HAP-1 (cell line): ENCODE results near the gene CLMN.

Source experiments
- DNase-seq, 2 experiments: peaks; one replicate each; pipeline ENCODE4 v3.0.0-alpha.2; 2016 to 2020; ENCODE audit warnings: low spot score in 2 of 2
- H3K27me3 ChIP-seq: fragments of 250-450 bp; sonication (Bioruptor Pico); 2 replicates; pipeline ENCODE4 v1.5.1; 2020; ENCODE audit warnings: low read depth, mild to moderate bottlenecking, moderate library complexity
- H3K36me3 ChIP-seq: fragments of 250-450 bp; sonication (Bioruptor Pico); replicated peaks from 2 replicates; pipeline ENCODE4 v1.5.1; 2020; ENCODE audit warnings: mild to moderate bottlenecking
- H3K4me1 ChIP-seq: fragments of 250-450 bp; sonication (Bioruptor Pico); 2 replicates; pipeline ENCODE4 v1.5.1; 2020; ENCODE audit warnings: mild to moderate bottlenecking
- H3K4me3 ChIP-seq: fragments of 250-450 bp; sonication (Bioruptor Pico); 2 replicates; pipeline ENCODE4 v1.5.1; 2020; ENCODE audit warnings: mild to moderate bottlenecking, moderate library complexity
- H3K9me3 ChIP-seq: fragments of 250-450 bp; sonication (Bioruptor Pico); 2 replicates; pipeline ENCODE4 v1.5.1; 2020; ENCODE audit warnings: mild to moderate bottlenecking, moderate library complexity
- in situ Hi-C: fragments of 300-500 bp; cut with MboI; formaldehyde crosslinking; loops from 3 replicates; pipeline ENCODE4 v1.14.3; 2020; ENCODE audit warnings: low sequenced_read_pairs, inconsistent platforms, mixed read lengths

Gene CLMN

GRCh38 chr14:95337041-95337595 lies 17.4 kb upstream of the CLMN start:
- Histone ChIP-seq H3K9me3 (no peaks in the 10 kb centered on the region), H3K4me3 (no peak overlapping the region), H3K36me3 (no peaks in the 10 kb centered on the region), H3K4me1 (no peaks in the 10 kb centered on the region), H3K27me3 (no peaks in the 10 kb centered on the region; the same call in 1 of the 2 replicates)
- in situ Hi-C loops, result no loop called here
- no peak for DNase-seq

DNA sequence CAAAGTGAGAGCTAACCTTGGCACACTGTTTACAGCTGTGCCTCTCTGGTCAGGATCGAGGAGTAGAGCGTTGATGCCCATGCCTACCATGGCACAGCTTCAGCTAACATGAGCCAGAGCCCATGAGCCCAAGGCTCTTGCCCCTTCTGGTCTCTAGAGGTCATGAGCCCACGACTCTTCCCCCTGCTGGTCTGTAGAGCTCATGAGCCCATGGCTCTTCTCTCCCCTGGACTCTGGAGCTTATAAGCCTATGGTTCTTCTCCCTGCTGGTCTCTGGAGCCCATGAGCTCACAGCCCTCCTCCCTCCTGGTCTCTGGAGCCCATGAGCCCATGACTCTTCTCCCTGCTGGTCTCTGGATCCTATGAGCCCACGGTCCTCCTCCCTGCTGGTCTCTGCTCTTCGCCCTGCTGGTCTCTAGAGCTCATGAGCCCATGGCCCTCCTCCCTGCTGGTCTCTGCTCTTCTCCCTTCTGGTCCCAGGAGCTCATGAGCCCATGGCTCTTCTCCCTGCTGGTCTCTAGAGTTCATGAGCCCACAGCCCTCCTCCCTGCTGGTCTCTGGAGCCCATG lies 16.6 kb upstream of the CLMN start:
- Histone ChIP-seq H3K27me3 (no peaks in the 10 kb centered on the region; the same call in 1 of the 2 replicates), H3K4me1 (no peaks in the 10 kb centered on the region), H3K4me3 (no peak overlapping the region), H3K9me3 (no peaks in the 10 kb centered on the region), H3K36me3 (no peaks in the 10 kb centered on the region)
- in situ Hi-C loops, result no loop called here
- no peak for DNase-seq

DNA sequence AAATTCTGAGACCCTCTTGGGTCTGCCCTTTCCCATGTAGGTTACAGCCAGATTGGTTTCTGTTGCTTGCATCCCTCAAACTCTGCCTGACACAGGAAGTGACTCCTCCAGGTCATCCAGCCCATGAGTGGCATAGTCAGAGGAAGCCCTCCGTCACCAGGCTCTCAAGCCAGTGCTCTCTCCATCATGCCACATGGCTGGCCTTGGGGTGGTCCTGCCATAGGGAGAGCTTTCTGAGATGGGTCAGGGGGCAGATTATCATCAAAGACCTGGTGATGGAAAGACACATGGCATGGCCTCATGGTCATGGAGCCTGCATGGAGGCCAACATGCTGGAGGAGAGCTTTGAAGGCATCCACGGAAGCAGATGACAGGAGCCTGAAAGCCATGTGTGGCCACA lies 15.4 kb upstream of the CLMN start:
- no peaks in the 10 kb centered on the region; the same call in 1 of the 2 replicates for H3K27me3 ChIP-seq
- no peaks in the 10 kb centered on the region for H3K9me3 ChIP-seq
- H3K4me3 ChIP-seq, result no peak overlapping the region
- no peak for DNase-seq
- H3K4me1 ChIP-seq, result no peaks in the 10 kb centered on the region
- in situ Hi-C loops, result no loop called here
- H3K36me3 ChIP-seq, result no peaks in the 10 kb centered on the region

- Histone ChIP-seq H3K36me3 (no peaks in the 10 kb centered on the region), H3K4me1 (no peaks in the 10 kb centered on the region), H3K9me3 (no peaks in the 10 kb centered on the region), H3K27me3 (no peaks in the 10 kb centered on the region), H3K4me3 (no peak overlapping the region)
- in situ Hi-C loops, result no loop called here
- DNase-seq, result no peak
These were observed 14.3 kb upstream of the CLMN start for GRCh38 chr14:95334044-95334443.

- no peak overlapping the region for H3K4me3 ChIP-seq
- H3K27me3 ChIP-seq, result no peaks in the 10 kb centered on the region
- H3K36me3 ChIP-seq, result no peaks in the 10 kb centered on the region
- no peaks in the 10 kb centered on the region for H3K9me3 ChIP-seq
- in situ Hi-C loops, result no loop called here
- DNase-seq, result no peak
- no peaks in the 10 kb centered on the region for H3K4me1 ChIP-seq
These were observed 12.9 kb upstream of the CLMN start for GRCh38 chr14:95332641-95333040.

GRCh38 chr14:95331708-95332408 lies 12.2 kb upstream of the CLMN start:
- in situ Hi-C loops, result no loop called here
- Histone ChIP-seq H3K27me3 (no peaks in the 10 kb centered on the region), H3K4me3 (no peak overlapping the region), H3K9me3 (no peaks in the 10 kb centered on the region), H3K4me1 (no peaks in the 10 kb centered on the region), H3K36me3 (no peaks in the 10 kb centered on the region)
- DNase-seq, result no peak

DNA sequence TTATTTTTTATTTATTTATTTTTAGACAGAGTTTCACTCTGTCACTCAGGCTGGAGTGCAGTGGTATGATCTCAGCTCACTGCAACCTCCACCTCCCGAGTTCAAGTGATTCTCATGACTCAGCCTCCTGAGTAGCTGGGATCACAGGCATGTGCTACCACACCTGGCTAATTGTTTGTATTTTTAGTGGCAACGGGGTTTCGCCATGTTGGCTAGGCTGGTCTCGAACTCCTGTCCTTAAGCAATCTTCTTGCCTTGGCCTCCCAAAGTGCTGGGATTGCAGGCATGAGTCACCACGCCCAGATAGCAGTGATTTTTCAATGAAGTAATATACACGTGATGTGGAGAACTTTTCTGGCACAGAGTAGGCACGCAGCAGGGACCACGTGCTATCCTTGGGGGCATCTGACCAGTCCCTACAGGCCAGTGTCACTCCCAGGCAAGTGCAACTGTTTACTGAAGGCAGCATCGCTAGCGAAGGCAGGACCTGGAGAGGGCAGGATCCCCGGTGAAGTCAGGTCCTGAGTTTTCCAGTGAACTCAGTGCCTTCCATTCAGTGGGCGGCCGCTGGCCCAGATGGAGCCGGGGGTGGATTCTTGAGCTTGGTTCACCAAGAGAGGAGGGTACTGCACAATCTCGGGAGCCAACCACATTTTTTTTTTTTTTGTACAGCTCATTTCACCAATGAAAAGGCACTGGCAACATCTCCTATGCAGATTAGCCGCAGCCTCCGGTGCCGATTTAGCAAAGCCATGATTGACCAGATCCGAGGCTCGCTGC lies 11.1 kb upstream of the CLMN start:
- DNase-seq, result no peak
- Histone ChIP-seq H3K4me1 (no peaks in the 10 kb centered on the region), H3K9me3 (no peaks in the 10 kb centered on the region), H3K27me3 (0 out of 2 replicates have a peak, but pooled peaks cover 5% of the 10 kb centered on the region), H3K36me3 (no peaks in the 10 kb centered on the region), H3K4me3 (no peak overlapping the region)
- in situ Hi-C loops, result no loop called here

GRCh38 chr14:95329941-95330340 lies 10.2 kb upstream of the CLMN start:
- no peak overlapping the region for H3K4me3 ChIP-seq
- H3K4me1 ChIP-seq, result no peaks in the 10 kb centered on the region
- H3K9me3 ChIP-seq, result no peaks in the 10 kb centered on the region
- H3K27me3 ChIP-seq, result 0 out of 2 replicates have a peak, but pooled peaks cover 5% of the 10 kb centered on the region
- DNase-seq, result no peak
- in situ Hi-C loops, result no loop called here
- H3K36me3 ChIP-seq, result no peaks in the 10 kb centered on the region

DNA sequence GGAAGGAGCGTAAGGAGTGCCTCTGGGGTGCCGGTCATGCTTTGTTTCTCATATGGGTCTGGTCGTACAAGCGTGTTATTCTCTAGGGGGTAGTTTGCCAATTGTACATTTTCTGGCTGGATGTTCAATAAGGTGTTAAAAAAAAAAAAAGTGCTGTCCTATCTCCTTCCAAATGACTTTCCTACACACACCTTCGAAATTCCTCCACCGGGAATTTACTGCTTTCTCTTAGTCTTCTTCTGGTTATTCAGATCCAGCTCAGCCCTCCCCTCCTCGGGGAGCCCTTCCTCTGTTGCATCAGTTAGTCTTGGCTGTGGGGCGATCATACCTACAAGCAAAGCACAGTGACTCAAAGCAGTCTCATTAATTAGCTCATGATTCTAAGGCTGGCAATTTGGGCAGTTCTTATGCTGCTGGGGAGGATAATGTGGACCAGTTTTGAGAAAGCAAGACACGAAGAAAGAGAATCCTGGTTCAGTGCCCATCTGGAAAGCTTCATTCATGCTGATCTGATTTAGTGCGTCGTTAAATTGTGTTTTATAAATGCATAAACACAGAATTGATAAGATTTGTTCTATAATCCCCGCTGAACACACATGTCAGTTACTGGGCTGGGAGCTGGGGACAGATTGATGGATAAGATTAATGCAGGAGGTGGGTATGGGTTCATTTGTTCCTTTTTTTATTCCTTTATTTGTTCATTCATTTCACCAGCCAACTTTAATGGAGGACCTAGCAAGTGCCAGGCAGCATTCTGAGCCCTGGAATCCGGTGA lies 9.2 kb upstream of the CLMN start:
- H3K36me3 ChIP-seq, result no peaks in the 10 kb centered on the region
- H3K4me3 ChIP-seq, result no peak overlapping the region
- H3K27me3 ChIP-seq, result 0 out of 2 replicates have a peak, but pooled peaks cover 5% of the 10 kb centered on the region
- no peak for DNase-seq
- in situ Hi-C loops, result no loop called here
- no peaks in the 10 kb centered on the region for H3K4me1 ChIP-seq
- no peaks in the 10 kb centered on the region for H3K9me3 ChIP-seq

- in situ Hi-C loops, result no loop called here
- Histone ChIP-seq H3K27me3 (0 out of 2 replicates have a peak, but pooled peaks cover 5% of the 10 kb centered on the region), H3K4me1 (no peaks in the 10 kb centered on the region), H3K4me3 (no peak overlapping the region), H3K36me3 (no peaks in the 10 kb centered on the region), H3K9me3 (no peaks in the 10 kb centered on the region)
- no peak for DNase-seq
These were observed 8.1 kb upstream of the CLMN start for GRCh38 chr14:95327558-95328374.

GRCh38 chr14:95326987-95327386 lies 7.3 kb upstream of the CLMN start:
- Histone ChIP-seq H3K27me3 (0 out of 2 replicates have a peak, but pooled peaks cover 5% of the 10 kb centered on the region), H3K9me3 (no peaks in the 10 kb centered on the region), H3K36me3 (no peaks in the 10 kb centered on the region), H3K4me1 (no peaks in the 10 kb centered on the region), H3K4me3 (no peak overlapping the region)
- DNase-seq, result no peak
- in situ Hi-C loops, result no loop called here

DNA sequence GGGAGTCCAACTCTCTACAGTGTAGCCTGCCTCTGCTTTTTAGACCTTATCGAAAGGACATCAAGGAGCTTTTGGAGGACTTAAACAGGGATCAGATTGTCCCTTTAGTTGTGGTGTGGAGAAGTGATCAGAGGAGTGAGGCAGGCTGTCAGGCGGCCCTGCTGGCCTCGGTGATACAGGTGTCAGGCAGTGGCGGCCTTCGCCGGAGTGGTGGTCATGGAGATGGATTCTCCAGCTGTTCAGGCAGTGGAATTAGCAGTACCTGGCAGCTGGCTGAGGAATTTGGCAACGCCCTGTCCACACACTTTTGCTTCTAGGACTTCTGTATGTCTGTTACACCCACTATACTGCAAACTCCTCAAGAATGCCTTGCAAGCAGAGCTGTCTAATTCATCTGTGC lies 4.2 kb upstream of the CLMN start:
- no peak for DNase-seq
- H3K9me3 ChIP-seq, result no peaks in the 10 kb centered on the region
- H3K4me1 ChIP-seq, result no peaks in the 10 kb centered on the region
- no peak overlapping the region for H3K4me3 ChIP-seq
- H3K27me3 ChIP-seq, result 0 out of 2 replicates have a peak, but pooled peaks cover 5% of the 10 kb centered on the region
- H3K36me3 ChIP-seq, result no peaks in the 10 kb centered on the region
- in situ Hi-C loops, result no loop called here

DNA sequence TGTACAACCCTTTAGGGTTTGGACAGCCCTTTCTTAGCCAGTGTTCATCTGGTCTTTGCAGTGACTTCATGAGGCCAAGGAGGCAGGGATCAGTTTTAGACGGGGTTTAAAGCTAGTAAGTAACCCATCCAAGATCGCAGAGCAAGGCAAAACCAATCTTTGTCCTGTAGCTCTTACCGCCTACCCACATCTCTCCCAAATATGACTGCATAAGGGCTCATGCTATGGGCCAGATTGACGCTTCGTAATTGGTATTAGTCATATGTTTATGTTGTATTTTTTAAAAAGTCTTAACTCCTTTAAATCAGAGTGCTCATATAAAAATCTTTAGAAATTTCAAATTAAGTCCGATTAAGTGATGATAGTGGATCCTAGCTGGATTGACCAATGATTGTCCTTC lies 3.7 kb upstream of the CLMN start:
- in situ Hi-C loops, result no loop called here
- H3K4me1 ChIP-seq, result no peaks in the 10 kb centered on the region

More for the DNA sequence above, 3.7 kb upstream of the CLMN start:
- Histone ChIP-seq H3K27me3 (0 out of 2 replicates have a peak, but pooled peaks cover 5% of the 10 kb centered on the region), H3K36me3 (no peaks in the 10 kb centered on the region), H3K9me3 (no peaks in the 10 kb centered on the region), H3K4me3 (no peak overlapping the region)
- no peak for DNase-seq
